GM21737 (cell line): Measurements from ENCODE around the gene LY9.

ENCODE experiments used
- ATAC-seq: cut with Tn5 transposase; IDR thresholded peaks from one replicate; pipeline ENCODE4 v1.9.1; 2021; ENCODE audit warnings: mild to moderate bottlenecking, moderate library complexity; ENCODE audit not compliant: unreplicated experiment

The LY9 gene

GRCh38 chr1:160834945-160835565 lies 39.1 kb downstream of the LY9 start:
- ATAC-seq, result no peak

- ATAC-seq, result no peak
Observed at GRCh38 chr1:160835751-160836150, 39.8 kb downstream of the LY9 start.

GRCh38 chr1:160836561-160836960 lies 40.6 kb downstream of the LY9 start:
- ATAC-seq, result no peak

- no peak for ATAC-seq
Observed at GRCh38 chr1:160836981-160837557, 41.1 kb downstream of the LY9 start.

GRCh38 chr1:160837558-160838205 lies 41.7 kb downstream of the LY9 start:
- peak; percentile 63 for ATAC-seq

GRCh38 chr1:160838888-160839287 lies 42.9 kb downstream of the LY9 start:
- ATAC-seq, result no peak

- ATAC-seq, result no peak
Observed at GRCh38 chr1:160839746-160840145, 43.8 kb downstream of the LY9 start.

GRCh38 chr1:160841079-160841478 lies 45.1 kb downstream of the LY9 start:
- no peak for ATAC-seq

- ATAC-seq, result no peak
Observed at GRCh38 chr1:160844447-160845232, 48.7 kb downstream of the LY9 start.

- ATAC-seq, result no peak
Observed at GRCh38 chr1:160846281-160846680, 50.3 kb downstream of the LY9 start.

GRCh38 chr1:160850541-160850940 lies 54.6 kb downstream of the LY9 start:
- ATAC-seq, result no peak

- no peak for ATAC-seq
Observed at GRCh38 chr1:160850993-160851392, 55.0 kb downstream of the LY9 start.

- ATAC-seq, result no peak
Observed at GRCh38 chr1:160853014-160853413, 57.0 kb downstream of the LY9 start.

GRCh38 chr1:160853754-160854153 lies 57.8 kb downstream of the LY9 start:
- ATAC-seq, result no peak

- peak; percentile 89 for ATAC-seq
Observed at GRCh38 chr1:160855181-160855981, 59.4 kb downstream of the LY9 start.

GRCh38 chr1:160858097-160858496 lies 62.1 kb downstream of the LY9 start:
- ATAC-seq, result no peak

GRCh38 chr1:160858507-160858906 lies 62.5 kb downstream of the LY9 start:
- ATAC-seq, result no peak

- no peak for ATAC-seq
Observed at GRCh38 chr1:160859166-160859565, 63.2 kb downstream of the LY9 start.

GRCh38 chr1:160860840-160861505 lies 65.0 kb downstream of the LY9 start:
- ATAC-seq, result no peak
